Dermis microvascular lymphatic vessel endothelial cell (primary cell): ENCODE measurements around the gene ZNF76. TPM values are rescaled to one million over a fixed set of nuclear protein-coding genes. Genes with fewer than 3 reads are reported as not detected.
"Not testable (repeated sequence)": the region's sequence is repeated elsewhere in the genome, so short reads cannot be mapped to it uniquely, and the experiment has no call there.

Experiments used
- DNase-seq, 2 donors: peaks; one replicate each; pipeline versions ENCODE4 v3.0.0 to v3.0.0-alpha.2; 2010; ENCODE audit warnings: low read depth in 2 of 2
- total RNA-seq: library from RNA; depleted of rRNA; stranded (reverse); fragments of >200 nt; gene quantifications from 2 replicates; pipeline ENCODE4 v1.2.1, GENCODE V29; 2014

Gene ZNF76
- total RNA-seq, 1 donor from 2014 or later: 15.7 TPM

GRCh38 chr6:35328108-35328723, 68.7 kb downstream of the ZNF76 start:
- DNase-seq: no peak

GRCh38 chr6:35328965-35329364, 69.4 kb downstream of the ZNF76 start:
- not testable (repeated sequence) for DNase-seq

DNA sequence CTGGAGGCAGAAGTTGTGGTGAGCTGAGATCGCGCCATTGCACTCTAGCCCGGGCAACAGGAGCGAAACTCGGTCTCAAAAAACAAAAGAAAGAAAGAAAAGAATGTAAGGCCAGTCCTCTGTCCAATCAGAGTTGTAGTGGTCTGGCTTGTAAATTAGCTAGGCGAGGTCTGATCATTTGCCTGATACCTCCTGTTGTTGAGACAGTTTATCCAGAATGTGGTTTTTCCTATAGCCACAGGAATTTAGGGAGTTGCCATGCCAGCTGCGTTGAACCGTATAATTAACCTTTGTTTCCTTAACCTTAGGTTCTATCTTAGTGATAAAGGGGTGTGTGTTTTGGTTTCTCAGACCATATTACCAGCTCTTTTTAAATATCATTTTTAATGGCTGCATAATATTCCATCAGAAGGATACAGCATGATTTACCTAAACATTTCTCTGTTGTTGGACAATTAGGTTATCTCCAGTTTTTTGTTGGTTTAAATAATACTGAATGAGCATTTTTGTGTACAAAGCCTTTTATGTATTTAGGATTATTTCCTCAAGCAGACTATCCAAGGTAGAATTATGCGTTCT, 71.1 kb downstream of the ZNF76 start:
- DNase-seq: no peak

GRCh38 chr6:35332074-35332887, 72.7 kb downstream of the ZNF76 start:
- peak in 1 of 2 donors; percentile 15 for DNase-seq

DNA sequence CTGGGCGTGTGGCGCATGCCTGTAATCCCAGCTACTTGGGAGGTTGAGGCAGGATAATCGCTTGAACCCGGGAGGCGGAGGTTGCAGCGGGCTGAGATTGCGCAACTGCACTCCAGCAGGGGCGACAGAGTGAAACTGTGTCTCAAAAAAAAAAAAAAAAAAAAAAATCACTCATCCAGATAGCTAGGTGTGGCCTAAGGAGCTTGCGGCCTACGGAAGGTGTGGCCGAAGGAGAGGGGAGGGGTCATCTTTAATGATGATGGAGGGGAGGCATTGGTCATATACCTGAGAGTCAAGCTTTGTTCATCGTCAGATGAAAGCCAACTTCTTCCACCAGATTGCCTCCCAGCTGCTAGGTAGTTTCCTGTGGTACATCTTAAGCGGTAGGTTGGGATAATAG, 82.0 kb downstream of the ZNF76 start:
- DNase-seq: no peak

DNA sequence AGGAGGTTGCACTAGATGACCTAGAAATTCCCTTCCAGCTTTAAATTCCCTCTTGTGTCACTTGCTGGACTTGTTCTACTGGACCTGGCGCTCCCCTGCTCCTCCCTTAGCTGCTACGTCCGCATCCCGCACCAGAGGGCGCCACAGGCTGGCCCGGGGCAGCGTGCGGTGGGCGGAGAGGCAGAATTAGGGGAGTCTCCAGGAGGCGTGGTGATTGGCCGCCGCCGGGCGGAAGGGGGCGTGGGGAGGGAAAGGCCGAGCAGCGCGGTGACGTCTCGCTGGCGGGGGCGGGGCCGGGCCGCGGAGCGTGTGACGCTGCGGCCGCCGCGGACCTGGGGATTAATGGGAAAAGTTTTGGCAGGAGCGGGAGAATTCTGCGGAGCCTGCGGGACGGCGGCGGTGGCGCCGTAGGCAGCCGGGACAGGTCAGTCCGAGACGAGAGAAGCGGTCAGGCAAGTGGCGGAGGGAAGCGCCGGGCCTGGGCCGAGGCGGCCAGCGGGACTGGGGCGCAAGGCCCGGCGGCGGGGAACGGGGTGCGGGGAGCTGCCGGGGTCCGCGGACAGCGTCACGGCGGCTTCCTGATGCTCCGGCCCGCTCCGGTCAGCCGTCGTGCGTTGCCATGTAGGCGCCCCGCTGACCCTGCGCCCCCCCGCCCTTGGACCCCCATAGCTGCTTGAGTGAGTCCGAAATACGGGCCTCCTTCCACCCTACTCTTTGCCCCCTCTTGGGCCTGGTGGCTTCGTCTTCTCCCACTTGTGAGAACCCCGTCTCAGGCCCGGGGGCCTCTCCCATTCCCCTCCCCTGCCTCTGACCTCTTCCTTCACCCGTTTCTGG, 82.9 kb downstream of the ZNF76 start, which contains the start of gene PPARD:
Gene PPARD, plus strand, starts transcription at position 301 of the 834 bp plus-strand sequence. CDS start 68,530 bp downstream, outside the sequence.
- DNase-seq: peak; percentile 86 to 95

DNA sequence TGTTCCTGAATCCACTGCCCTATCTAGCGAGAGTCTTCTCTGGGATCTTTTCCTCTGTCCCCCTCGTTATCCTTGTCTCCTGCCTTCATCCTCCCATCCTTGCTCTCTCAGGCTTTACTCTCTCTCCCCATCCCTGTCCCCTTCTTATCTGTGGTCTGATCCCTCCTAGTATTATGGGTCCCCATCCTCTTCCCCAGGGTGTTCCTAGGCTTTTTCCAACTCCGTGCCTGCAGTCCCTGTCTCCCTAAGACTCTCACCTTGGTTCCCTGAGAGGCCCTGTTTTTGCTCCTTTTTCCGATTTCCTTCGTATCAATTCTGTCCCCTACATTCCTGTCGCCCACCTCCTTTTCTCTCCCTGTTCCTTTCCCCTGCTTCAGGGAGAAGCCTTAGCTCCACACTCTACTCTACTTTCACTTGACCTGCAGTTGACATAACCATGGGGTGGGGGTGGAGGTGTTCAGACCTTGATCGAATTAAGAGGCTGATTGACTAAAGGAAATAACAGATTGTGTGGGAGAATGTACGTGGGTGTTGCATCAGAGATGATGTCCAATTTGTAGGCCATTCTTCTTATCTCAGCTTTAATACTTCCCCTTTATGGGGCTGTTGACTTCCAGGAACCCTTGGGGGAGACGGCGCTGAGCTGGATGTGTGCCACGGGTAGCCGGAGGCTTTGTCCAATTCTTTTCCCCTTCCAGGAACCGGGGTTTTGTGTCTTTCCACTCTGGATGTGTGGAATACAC, 83.7 kb downstream of the ZNF76 start:
- peak in 1 of 2 donors; percentile 44 for DNase-seq

DNA sequence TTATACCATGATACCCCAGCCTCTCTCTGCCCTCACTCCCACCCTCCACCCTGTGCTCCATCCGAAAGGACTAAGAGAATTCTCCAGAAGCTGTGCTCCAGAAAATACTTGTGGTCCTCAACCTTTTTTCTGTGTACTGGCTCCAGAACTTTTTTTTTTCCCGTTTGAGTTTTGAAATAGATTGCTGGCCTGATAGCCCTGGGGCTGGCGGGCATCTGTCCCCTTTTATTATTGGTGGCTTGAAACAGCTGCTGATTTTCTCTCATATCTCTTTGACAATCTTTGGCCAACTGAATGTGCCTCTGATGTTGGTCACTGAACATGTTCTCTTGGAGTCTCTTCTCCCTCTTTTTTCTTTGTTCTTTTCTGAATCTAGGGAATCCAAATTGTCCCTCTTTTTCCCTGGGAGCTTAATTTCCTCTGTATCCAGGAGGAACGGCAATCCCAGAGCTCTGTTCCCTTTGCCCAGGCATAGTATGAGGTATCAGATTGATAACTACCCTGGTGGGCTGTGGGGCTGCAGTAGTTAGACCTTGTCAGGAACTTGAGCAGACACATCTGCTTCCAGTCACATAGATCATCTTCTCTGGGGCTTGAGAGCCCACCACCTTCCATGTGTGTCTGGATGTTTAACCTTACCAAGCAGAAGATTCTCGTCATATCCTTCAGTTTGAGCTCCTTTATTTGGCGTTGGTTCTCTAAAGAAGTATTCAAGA, 84.5 kb downstream of the ZNF76 start:
- DNase-seq: no peak

Other genes starting within 250 kb of the ZNF76 start
- 0.13 TPM in 2 replicates for gene TCP11, start 118.4 kb upstream of the ZNF76 start, total RNA-seq
- gene SCUBE3, start 45.8 kb upstream of the ZNF76 start, total RNA-seq: 0.26 and 0.76 TPM in 2 replicates
- gene DEF6, start 38.1 kb downstream of the ZNF76 start, total RNA-seq: 0.51 and 0.63 TPM in 2 replicates
- gene PPARD, start 82.8 kb downstream of the ZNF76 start, total RNA-seq: 4.0 and 8.9 TPM in 2 replicates
- gene FANCE, start 192.6 kb downstream of the ZNF76 start, total RNA-seq: 10.3 and 11.1 TPM in 2 replicates
- gene RPL10A, start 208.7 kb downstream of the ZNF76 start, total RNA-seq: 1,744 and 1,805 TPM in 2 replicates
- 0.13 and 0.26 TPM in 2 replicates for gene TEAD3, start 237.3 kb downstream of the ZNF76 start, total RNA-seq